ENCODE results near the gene IGFLR1. TPM values are rescaled to one million over a fixed set of nuclear protein-coding genes. Genes with fewer than 3 reads are reported as not detected.

Gene IGFLR1
- total RNA-seq, 1 donor from 2014 or later: not detected

DNA sequence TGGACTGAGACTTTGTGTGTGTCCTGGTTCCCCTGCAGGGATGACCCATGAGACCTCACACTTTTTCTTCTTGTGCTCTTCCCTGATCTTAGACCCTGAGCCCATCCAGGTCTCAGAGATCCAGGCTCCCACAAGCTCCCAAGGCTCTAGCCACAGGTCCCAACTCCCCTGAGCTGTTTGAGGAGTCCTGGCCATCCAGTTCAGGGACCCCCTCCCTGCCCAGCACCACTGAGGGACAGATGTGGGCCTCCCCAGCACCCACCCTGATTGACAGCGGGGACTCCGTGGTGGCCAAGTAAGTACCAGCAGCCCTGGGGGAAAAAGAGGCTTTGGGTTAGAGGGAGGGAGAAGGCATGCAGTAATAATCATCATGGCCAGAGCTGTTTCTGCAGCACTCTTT, 17.4 kb upstream of the IGFLR1 start:
- no peak for DNase-seq (ENCODE audit: low spot score in 2 of 2)
- peaks cover 19 to 25% of the 10 kb centered on the region in 2 donors for H3K36me3 ChIP-seq
- H3K4me1 ChIP-seq: peaks cover 7 to 24% of the 10 kb centered on the region in 2 donors
- H3K9me3 ChIP-seq: no peaks in the 10 kb centered on the region
- H3K27ac ChIP-seq: no peak overlapping the region
- H3K27me3 ChIP-seq: no peaks in the 10 kb centered on the region
- H3K4me3 ChIP-seq: no peak overlapping the region
- TF ChIP-seq CTCF (IDR thresholded peaks at IDR 0.05): no peak
- intact Hi-C loops (cut with DNase I): loop anchor here (5.0 kb wide), 4 partner anchors 108 to 393 kb away; partner anchors contain the start of genes APLP1, COX7A1, ETV2 and RBM42

DNA sequence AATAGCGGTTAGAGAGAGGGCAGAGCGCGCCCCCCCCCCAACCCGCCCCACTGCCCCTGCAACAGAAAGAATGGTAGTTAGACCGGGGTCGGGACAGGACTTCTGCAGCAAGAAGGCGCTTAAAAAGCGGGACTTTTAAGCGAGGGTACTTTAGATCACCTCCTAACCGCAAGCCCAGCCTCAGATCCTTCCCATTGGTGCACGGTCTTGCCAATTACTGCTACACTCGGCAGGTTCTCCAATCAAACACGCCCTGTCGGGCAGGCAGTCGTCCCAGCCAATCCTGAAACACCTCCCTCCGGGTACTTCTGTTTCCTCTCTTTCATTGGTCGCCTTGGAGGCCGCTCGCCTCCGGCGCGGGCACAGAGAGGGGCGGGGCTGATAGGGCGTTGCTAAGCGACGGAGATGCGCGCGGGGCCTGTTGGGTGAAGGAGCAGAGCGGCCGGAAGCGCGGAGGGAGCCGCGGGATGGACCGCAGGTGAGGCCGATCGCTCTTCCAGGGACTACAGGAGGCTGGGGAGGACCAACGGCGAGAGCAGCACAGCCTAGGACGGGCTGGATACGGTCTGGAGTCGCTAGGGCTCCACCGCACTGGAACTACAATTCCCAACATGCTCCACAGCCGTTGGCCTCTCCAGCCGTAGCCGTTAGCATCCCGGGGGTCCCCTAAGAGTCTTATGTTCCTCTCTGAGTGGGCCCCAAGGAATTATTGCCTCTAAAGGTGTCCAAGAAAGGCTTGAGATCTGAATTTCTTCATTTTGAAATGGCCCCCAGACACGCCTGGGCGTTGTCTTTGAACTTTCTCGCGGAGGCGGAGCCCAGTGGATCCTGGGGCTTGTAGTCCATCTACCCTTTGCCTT, 15.7 kb upstream of the IGFLR1 start, which contains the start of gene PROSER3:
Gene PROSER3 (plus strand): TSS at position 428 of the 860 bp plus-strand sequence. CDS start 40 bp downstream, at position 468.
- Histone ChIP-seq H3K9me3 (no peaks in the 10 kb centered on the region), H3K27ac (peak within 1 kb of the TSS; percentile 99), H3K4me3 (peak within 1 kb of the TSS; percentile 53 to 85), H3K4me1 (peaks cover 7 to 24% of the 10 kb centered on the region in 2 donors), H3K27me3 (no peaks in the 10 kb centered on the region), H3K36me3 (peaks cover 19 to 27% of the 10 kb centered on the region in 2 donors)
- no peak for TF ChIP-seq CTCF (IDR thresholded peaks at IDR 0.05)
- peak; percentile 98 to 99 for DNase-seq (ENCODE audit: low spot score in 2 of 2)
- intact Hi-C loops (cut with DNase I): loop anchor here (1.0 to 5.0 kb wide), 10 partner anchors 10 to 394 kb away; partner anchors contain the start of genes APLP1, ARHGAP33, COX7A1 and ETV2

DNA sequence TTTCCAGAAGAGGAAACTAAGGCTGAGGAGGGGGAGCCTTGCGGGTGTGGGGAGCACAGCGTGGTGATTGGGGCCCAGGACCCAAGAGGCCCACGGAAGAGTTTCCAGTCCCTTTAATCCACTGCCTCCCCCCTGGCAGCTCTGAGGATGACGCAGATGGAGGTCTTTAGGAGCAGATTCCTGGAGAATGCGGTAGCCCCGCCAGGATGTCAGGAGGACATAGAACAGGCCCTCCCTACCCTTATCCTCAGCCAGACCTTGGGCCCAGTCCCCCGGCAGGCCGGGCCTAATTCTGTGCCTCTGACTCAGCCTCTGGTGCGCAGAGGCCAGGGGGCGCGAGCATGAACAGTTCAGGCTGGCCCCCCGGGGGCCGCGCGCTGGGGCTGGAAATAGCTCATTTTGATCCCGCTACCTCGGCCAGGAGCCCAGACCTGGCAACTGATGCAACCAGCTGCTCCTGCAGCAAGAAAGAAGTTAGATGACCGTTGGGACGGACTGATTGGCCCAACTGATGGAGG, 15.0 kb upstream of the IGFLR1 start:
- Histone ChIP-seq H3K36me3 (peaks cover 23 to 28% of the 10 kb centered on the region in 2 donors), H3K9me3 (no peaks in the 10 kb centered on the region), H3K27me3 (no peaks in the 10 kb centered on the region), H3K4me3 (peak overlapping the region; percentile 53 to 85), H3K4me1 (peaks cover 7 to 24% of the 10 kb centered on the region in 2 donors), H3K27ac (peak overlapping the region; percentile 99)
- peak; percentile 86 to 97 for DNase-seq (ENCODE audit: low spot score in 2 of 2)
- TF ChIP-seq CTCF (IDR thresholded peaks at IDR 0.05): no peak
- intact Hi-C loops (cut with DNase I): loop anchor here (1.0 to 5.0 kb wide), 8 partner anchors 9 to 395 kb away; partner anchors contain the start of genes APLP1, COX7A1, ETV2 and LIN37

GRCh38 chr19:35756377-35757230, 14.4 kb upstream of the IGFLR1 start, which contains the start of gene HSPB6:
Gene HSPB6 (minus strand): TSS chr19:35757029. CDS start chr19:35757008, 21 bp downstream.
- intact Hi-C loops (cut with DNase I): loop anchor here (1.0 to 5.0 kb wide), 8 partner anchors 8 to 396 kb away; partner anchors contain the start of genes APLP1, COX7A1, ETV2 and LIN37
- peak within 1 kb of the TSS; percentile 99 for H3K27ac ChIP-seq
- H3K36me3 ChIP-seq: peaks cover 23 to 24% of the 10 kb centered on the region in 2 donors
- peak in 1 of 2 donors; percentile 89 for DNase-seq (ENCODE audit: low spot score in 2 of 2)
- no peaks in the 10 kb centered on the region for H3K9me3 ChIP-seq
- H3K27me3 ChIP-seq: no peaks in the 10 kb centered on the region
- H3K4me1 ChIP-seq: peaks cover 7 to 24% of the 10 kb centered on the region in 2 donors
- TF ChIP-seq CTCF (IDR thresholded peaks at IDR 0.05): no peak
- H3K4me3 ChIP-seq: peak within 1 kb of the TSS; percentile 53 to 85
